Ovary (tissue), 9 donors: Measurements from ENCODE around the gene IL12RB2. TPM values are rescaled to one million over a fixed set of nuclear protein-coding genes. Genes with fewer than 3 reads are reported as not detected.

ENCODE experiments used
- DNase-seq, 5 donors: peaks; one replicate each; pipeline ENCODE4 v3.0.0-alpha.2; 2019 to 2020
- H3K27ac ChIP-seq, 2 donors: fragments of 200-600 bp; one replicate each; pipeline versions ENCODE4 v1.5.1 to v1.8.0; 2019 to 2022
- H3K27me3 ChIP-seq: fragments of 200-600 bp; one replicate; pipeline ENCODE4 v1.8.0; 2022
- H3K36me3 ChIP-seq: fragments of 200-600 bp; sonication (generic); one replicate; pipeline ENCODE4 v1.5.1; 2019
- H3K4me1 ChIP-seq: one replicate; pipeline ENCODE4 v1.8.1; 2013; ENCODE audit warnings: mild to moderate bottlenecking, moderate library complexity; ENCODE audit not compliant: insufficient read depth
- H3K4me3 ChIP-seq: fragments of 200-600 bp; sonication (generic); one replicate; pipeline ENCODE4 v1.5.1; 2017
- H3K9me3 ChIP-seq, 2 donors: fragments of 200-600 bp in 1 of 2; sonication (generic) in 1 of 2; one replicate each; pipeline versions ENCODE4 v1.5.1 to v1.8.1; 2013 to 2019; ENCODE audit warnings: mild to moderate bottlenecking in 1 of 2, moderate library complexity in 1 of 2
- CTCF ChIP-seq, 3 donors: fragments of 450-650 bp in 2 of 3; fragments of 200-600 bp in 1 of 3; IDR thresholded peaks; one replicate each; pipeline versions ENCODE4 v1.5.1 to v1.8.0; 2016 to 2022; ENCODE audit warnings: antibody characterized with exemption in 3 of 3, mild to moderate bottlenecking in 1 of 3
- EP300 ChIP-seq: sonication (generic); formaldehyde crosslinking; IDR thresholded peaks from one replicate; pipeline ENCODE4 v1.6.1; 2017; ENCODE audit warnings: antibody characterized with exemption
- POLR2A ChIP-seq: fragments of 450-650 bp; IDR thresholded peaks from one replicate; pipeline ENCODE4 v1.6.1; 2017; ENCODE audit warnings: antibody characterized with exemption, mild to moderate bottlenecking, moderate library complexity
- WGBS, 3 donors: extraction: QIAGEN DNeasy Blood & Tissue Kit in 1 of 3; methylation state at CpG; one replicate each; pipeline versions ENCODE4 v1.1.5 to v1.1.7; 2013 to 2017; 5-methylcytosine and 5-hydroxymethylcytosine counted together
- intact Hi-C, 4 donors: fragments of 100-400 bp; cut with DNase I; formaldehyde crosslinking; loops; one replicate each; pipeline versions ENCODE4 v1.11.0 to v1.15.1; 2022 to 2023
- polyA plus RNA-seq, 2 donors: library from polyadenylated mRNA; stranded (reverse); fragments of 200-250 nt in 1 of 2; fragments of 350-450 nt in 1 of 2; fragmentation: Illumina TruSeq in 1 of 2; extraction: RNeasy Lipid Tissue Mini Kit (QIAGEN cat#74804) in 1 of 2; gene quantifications; one replicate each; pipeline ENCODE4 v1.2.3, GENCODE V29; 2013 to 2014
- total RNA-seq, 7 donors: library from RNA; depleted of rRNA in 2 of 7; stranded (reverse); fragments of >200 nt in 2 of 7; fragmentation: NEBNext Ultra II Directional in 3 of 7; extraction: Animal tissue kit (Norgen Biotek cat#: 25700) in 3 of 7; gene quantifications; one replicate each; pipeline versions ENCODE4 v1.1.0 to v1.2.4, GENCODE V29; 2016 to 2023
- donor health status: DM: no; HTN: no; CAD: no; lungs with moderate emphysema.
- donor health status: DM: no; HTN: no; CAD: no.
- donor health status: Bipolar disorder and iron deficiency.
- donor health status: DM: yes; HTN: yes; CAD: no.
- donor health status: DM: no; HTN: no; CAD: no.
- donor health status: DM: yes; HTN: yes; CAD: no.

IL12RB2 gene
- total and polyA plus RNA-seq, 9 donors: 0.02 to 1.8 (median 0.61) TPM; not detected in 2

- no peak for DNase-seq
- Histone ChIP-seq H3K27ac (no peak overlapping the region), H3K36me3 (no peaks in the 10 kb centered on the region), H3K27me3 (no peaks in the 10 kb centered on the region), H3K4me3 (no peak overlapping the region), H3K4me1 (peaks cover 6% of the 10 kb centered on the region), H3K9me3 (no peaks in the 10 kb centered on the region)
- TF ChIP-seq EP300 (no peak), POLR2A (no peak), CTCF (IDR thresholded peaks at IDR 0.05) (no peak)
- WGBS, 3 donors: 69 to 91% (median 82%) methylated on average over 1 of the region's 1 CpG
- intact Hi-C loops: no loop called here
Measured at GRCh38 chr1:67368046-67368514, 60.4 kb downstream of the IL12RB2 start.

GRCh38 chr1:67371043-67371442, 63.4 kb downstream of the IL12RB2 start:
- Histone ChIP-seq H3K9me3 (no peaks in the 10 kb centered on the region), H3K27ac (no peak overlapping the region), H3K27me3 (no peaks in the 10 kb centered on the region), H3K36me3 (no peaks in the 10 kb centered on the region), H3K4me3 (no peak overlapping the region), H3K4me1 (peaks cover 6% of the 10 kb centered on the region)
- no peak for DNase-seq
- intact Hi-C loops: no loop called here
- 84 to 88% (median 85%) methylated on average over 2 of the region's 2 CpGs for WGBS, 3 donors
- TF ChIP-seq CTCF (IDR thresholded peaks at IDR 0.05) (no peak), POLR2A (no peak), EP300 (no peak)

GRCh38 chr1:67371681-67372080, 64.0 kb downstream of the IL12RB2 start:
- H3K36me3 ChIP-seq: no peaks in the 10 kb centered on the region
- intact Hi-C loops: no loop called here
- 72 to 76% (median 72%) methylated on average over 5 of the region's 5 CpGs for WGBS, 3 donors
- peaks cover 6% of the 10 kb centered on the region for H3K4me1 ChIP-seq
- TF ChIP-seq EP300 (no peak), CTCF (IDR thresholded peaks at IDR 0.05) (no peak), POLR2A (no peak)
- no peaks in the 10 kb centered on the region for H3K9me3 ChIP-seq
- H3K27ac ChIP-seq: no peak overlapping the region
- no peaks in the 10 kb centered on the region for H3K27me3 ChIP-seq
- no peak for DNase-seq
- no peak overlapping the region for H3K4me3 ChIP-seq

- H3K9me3 ChIP-seq: no peaks in the 10 kb centered on the region
- intact Hi-C loops: no loop called here
- H3K36me3 ChIP-seq: no peaks in the 10 kb centered on the region
- WGBS, 3 donors: 53 to 64% (median 56%) methylated on average over 3 of the region's 3 CpGs
- no peak overlapping the region for H3K27ac ChIP-seq
- no peak overlapping the region for H3K4me3 ChIP-seq
- H3K4me1 ChIP-seq: peaks cover 4% of the 10 kb centered on the region
- TF ChIP-seq POLR2A: no peak
- TF ChIP-seq EP300: no peak
- TF ChIP-seq CTCF (IDR thresholded peaks at IDR 0.05): no peak
- no peaks in the 10 kb centered on the region for H3K27me3 ChIP-seq
- DNase-seq: no peak
Measured at GRCh38 chr1:67372136-67372535, 64.5 kb downstream of the IL12RB2 start.
